NCI-H146 treated with DMSO at 0.1 percent for 48 hours (cell line): ENCODE data around the gene SNF8.

Experiments used
- DNase-seq: peaks from one replicate; lab custom pipeline; 2025; ENCODE audit not compliant: unreplicated experiment; lab: John Stamatoyannopoulos, UW

The SNF8 gene

DNA sequence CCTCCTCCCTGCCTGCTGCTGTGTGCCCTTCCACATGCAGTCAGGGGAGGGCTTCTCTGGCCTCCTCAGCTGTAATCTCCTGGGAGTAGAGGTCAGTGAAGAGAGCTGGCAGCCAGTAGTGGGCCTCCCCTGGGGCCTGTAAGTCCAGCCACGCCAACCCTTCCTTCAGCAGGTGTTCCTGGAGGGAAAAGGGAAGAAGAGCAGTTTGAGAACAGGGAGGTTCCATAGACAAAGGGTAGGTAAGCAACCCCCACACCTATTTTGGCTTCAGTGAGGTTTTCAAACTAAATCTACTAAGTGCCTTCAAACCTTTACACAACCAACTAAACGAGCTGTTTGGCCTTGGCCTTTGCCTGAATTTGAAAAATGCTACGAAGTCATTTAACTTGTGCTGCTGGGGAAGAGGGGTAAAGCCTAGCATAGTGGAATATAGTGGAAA is 14.2 kb downstream of the SNF8 start:
- DNase-seq: no peak

DNA sequence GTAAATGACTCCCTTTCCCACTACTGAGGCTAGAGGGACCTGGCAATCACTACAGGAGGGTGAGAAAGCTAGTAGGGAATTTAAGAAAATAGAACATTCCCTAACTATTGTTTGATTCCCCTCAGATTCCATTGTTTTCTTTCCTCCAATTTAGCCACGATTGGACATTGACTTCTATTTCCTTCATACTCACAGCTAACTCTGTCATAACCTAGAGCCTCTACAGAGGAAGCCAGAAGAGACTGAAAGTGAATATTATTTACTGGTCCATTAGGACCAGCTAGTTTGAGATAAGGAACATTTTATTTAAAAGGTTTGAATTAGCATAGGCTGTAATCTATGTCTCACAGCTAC is 14.9 kb downstream of the SNF8 start:
- no peak for DNase-seq

DNA sequence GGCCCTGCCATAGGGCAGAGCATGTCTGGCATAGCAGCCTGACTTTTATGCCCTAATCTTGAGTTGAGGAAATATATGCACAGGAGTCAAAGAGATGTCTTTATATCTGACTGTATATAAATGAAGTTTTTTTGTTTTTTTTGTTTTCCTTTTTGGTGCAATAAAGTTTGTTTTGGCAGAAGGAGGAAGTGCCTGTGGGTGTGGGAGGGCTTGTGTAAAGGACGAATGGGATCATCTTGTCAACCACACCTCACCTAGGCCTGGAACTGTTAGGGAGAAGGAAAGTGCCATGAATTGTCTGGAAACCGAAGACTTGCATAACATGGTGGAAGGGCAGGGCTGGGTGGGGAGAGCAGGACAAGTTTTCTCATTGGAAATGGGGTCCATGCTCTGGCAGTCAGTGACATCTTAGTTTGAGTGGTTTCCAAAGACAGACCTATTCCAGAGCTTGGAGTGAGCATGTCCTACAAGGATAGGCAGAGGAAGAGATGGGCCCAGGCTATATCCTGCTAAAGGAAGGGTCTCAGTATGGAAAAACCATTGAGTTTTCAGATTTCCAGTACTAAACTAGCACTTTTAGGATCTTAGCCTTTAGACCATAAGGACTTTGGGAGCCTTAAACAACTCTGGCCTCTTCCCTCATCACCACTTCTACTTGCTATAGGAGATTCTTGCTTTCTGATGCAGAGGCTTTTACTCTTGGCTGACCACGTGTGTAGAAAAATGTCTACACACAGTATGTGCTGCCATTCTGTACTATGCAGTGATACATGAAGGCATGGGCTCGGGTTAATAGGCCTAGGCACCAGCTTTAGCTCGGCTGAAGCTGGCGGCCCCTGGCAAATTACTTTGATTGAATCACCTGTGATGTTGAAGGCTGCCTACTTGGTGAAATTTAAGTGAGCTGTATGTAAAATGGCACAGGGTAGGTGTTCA is 15.5 kb downstream of the SNF8 start:
- no peak for DNase-seq

DNA sequence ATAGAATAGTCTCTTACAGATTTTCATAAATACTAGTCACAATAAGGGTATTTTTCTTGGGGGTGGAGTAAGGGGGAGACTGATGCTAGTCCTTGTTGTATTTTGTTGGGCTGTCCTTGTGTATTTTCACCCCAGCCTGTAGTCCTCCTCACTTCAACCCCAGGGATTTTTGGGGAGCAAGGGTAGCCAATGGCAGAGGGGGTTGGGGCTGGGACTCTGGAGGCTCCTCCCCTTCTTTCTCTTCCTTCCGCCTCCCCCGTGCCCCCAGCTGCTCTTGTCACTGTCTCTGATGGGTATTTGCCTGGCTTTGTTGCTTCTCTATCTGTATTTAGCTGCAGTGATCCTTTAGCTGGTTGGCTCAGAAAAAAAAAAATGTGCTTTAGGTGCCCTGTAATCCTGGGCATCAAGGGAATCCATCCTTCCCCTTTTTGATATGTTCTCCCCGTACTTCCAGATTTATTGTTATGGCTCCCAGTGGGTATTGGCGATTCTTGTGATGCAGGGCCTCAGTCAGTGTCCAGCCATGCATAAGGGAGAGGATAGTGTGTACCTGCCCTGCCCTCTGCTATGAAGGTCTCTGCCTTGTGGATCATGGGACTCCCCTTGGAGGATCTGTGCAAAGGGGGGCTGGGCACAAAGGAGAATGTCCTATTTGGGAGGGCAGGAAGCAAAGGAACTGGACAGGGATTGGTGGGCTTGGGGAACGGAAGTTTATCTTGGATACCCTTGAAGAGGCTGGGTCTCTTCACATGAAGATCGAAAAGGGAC is 16.5 kb downstream of the SNF8 start:
- no peak for DNase-seq

DNA sequence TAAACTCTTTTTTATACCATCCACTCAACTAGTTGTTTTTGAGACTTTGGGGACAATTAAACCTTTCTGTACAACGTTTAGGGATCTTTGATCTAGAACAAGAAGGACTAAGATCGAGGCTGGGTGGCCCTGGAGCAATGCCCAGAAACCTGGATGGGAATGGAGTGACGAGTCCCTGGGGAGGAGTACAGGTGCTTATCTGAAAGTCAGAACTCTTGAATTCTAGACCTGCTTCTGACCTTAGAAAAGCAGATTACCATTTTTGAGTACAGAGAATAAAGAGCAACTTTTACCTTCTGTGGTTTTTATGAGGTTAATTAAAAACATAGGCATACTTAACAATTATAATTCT is 18.7 kb downstream of the SNF8 start:
- DNase-seq: no peak

DNA sequence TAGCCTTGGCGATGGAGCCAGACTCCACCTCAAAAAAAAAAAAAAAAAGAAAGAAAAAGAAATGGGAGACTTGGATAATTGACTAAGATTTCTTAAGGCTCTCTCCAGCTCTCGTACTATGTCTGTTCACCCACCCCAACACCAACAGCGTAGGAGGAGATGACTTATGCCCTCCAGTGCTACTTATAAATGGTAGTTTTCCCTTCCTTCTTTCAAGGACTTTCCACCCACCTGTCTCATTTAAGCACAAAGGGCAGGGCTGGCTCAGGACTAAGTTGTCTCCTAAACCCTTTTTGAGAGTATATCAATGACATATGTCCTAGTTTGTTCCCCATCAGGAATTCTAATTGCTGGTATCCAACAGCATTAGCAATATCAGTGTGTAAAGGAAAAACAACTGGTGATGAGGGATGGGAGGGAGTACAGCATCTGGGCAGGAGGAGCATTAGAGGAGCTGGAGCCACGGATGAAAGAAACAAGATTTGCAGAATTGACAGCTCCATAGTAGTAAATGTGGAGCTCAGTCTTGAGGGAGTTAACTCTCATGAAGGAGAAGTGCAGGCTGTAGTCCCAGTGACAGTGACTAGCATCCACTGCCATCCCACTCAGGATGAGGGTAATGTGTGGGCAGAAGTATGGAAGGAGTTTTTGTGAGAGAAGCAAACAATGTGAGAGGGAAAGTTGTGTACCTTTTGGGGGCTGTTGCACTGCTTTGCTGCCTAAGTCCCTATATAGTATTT is 19.2 kb downstream of the SNF8 start:
- DNase-seq: no peak

DNA sequence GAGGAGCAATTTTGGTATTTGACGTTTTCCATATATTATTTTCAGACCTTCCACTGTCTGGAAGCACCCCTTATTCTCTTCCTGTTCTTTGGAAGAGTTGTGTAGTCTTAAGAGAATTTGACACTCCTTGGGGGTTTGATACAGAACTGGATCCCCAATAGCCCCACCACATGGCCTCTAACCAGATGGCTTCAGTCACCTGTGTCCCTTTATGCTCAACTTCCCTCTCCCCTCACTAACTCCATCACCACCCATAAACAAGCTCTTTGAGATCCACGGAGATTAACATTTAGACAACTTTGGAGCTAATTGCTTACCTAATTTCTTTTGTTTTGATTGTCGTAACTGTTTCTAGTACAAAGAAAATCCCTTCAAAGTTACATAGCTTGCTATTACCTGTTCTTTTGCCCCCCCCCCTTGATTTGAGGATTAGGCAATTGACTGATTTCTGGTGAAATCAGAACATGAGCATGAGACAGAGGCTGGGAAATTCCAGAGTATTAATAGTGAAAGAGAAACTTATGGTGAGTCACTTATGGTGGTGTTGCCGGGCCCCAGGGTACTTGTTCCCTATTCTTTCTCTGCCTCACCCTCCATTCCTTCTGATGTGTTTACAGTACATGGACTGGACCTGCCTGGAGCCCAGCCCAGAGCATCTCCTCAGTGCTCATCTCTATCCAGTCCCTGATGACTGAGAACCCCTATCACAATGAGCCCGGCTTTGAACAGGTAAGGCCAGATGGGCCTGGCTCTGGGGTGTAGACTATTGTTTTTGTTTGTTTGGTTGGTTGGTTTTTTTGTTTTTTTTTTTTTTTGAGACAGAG is 29.0 kb downstream of the SNF8 start:
- DNase-seq: no peak

DNA sequence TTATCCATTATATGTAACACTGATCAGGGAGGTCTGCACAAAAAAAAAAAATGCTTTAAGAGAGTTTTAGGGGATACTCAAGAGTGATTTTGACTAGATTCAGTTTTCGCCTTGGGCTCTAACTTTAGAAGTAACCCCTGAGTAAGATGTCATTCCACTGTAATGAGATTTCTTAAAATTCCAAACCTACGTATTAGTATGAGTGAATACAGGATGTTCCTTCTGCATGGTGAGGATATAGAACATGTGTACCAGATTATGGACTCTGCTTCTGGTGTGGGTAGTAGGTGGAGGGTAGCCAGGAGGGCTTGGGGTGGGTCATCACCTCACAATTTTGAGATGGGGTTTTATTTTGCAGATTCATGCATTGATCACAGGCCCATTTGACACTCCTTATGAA is 32.2 kb downstream of the SNF8 start:
- no peak for DNase-seq

DNA sequence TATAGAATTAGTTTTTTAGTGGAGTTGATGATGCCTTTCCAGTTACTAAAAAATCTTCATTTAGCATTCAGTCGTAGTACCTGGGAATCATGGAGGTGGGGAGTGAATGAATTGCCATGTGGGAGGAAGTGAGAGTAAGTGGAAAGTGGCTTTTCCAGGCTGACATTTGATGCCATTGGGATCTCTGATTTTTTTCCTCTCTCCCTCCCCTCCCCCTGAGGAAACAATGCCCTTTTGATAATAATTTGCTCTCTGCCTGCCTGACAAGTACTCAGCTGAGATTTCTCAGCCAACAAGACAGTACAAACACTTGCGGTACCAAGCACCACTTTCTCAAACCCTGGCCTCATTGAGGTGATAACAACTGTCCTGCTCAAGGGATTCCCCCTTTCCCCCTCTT is 34.3 kb downstream of the SNF8 start:
- no peak for DNase-seq

DNA sequence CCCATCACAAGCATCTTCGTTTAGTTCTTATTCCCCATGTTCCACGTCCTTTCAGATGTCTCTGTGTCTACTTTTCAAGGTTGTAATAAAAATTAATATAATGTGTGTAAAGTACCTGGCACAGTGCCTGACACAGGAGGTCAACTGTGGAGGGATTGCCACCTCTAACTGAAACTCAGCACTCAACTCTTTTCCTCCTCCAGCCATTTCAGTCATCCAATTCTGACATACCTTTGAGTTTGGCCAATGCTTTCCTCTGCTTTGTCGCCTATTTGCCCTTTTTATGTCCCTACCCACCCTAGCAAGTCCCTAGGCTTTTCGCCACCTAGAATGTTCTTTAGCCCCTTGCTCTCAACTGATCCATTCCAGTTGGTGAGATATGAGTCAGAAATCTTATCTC is 34.9 kb downstream of the SNF8 start:
- no peak for DNase-seq

DNA sequence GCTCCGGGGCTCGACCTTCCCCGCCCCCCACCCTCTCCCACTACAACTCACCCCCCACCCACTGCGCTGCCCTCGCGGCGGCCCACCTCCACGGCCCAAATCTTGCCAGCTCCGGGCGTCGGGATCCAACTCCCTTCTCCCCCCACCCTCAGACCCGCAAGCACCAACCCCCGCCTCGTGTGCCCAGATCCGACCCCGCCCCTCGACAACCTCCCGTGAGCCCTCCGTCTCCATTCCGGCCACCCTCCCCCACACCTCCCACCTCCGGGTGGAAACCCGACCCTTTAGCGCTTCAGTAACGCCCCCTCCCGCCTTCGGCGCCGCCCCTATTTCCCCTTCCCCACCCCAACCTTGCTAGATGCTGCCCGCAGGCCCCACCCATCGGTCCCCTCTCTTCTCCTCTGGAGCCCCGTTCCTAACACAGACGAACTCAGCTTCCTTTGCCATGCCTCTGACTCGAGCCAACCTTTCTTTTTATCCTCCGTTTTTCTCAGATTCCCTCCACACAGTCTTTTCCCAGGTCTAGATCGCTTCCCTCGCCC is 35.7 kb downstream of the SNF8 start:
- peak; percentile 61 for DNase-seq

DNA sequence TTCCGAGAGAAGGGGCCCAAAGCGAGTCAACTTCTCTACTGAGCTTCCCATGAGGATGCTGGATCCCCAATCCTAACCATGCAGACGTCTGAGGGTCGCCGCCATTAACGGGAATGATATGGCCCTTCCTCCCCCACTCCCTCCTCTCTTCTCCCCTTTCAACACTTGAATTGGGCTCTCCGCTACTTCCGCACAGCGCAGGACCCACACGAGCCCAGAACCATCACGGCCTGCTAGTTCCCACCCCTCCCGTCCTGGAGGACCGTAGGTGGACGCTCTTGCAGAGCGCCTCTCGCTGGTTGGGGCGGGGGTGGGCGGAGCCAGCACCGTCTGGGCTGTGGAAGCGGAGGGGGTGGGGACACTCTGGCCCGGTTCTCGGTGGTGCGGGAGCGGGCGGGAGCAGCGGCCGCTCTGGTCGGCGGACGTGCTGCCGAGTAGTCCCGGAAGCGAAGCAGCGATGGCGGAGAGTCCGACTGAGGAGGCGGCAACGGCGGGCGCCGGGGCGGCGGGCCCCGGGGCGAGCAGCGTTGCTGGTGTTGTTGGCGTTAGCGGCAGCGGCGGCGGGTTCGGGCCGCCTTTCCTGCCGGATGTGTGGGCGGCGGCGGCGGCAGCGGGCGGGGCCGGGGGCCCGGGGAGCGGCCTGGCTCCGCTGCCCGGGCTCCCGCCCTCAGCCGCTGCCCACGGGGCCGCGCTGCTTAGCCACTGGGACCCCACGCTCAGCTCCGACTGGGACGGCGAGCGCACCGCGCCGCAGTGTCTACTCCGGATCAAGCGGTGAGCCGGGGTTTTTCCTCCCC is 36.4 kb downstream of the SNF8 start, which contains the start of gene UBE2Z:
UBE2Z (plus strand) TSS at position 361 of the 797 bp plus-strand sequence; CDS start at position 458, 97 bp downstream.
- DNase-seq: peak; percentile 69

DNA sequence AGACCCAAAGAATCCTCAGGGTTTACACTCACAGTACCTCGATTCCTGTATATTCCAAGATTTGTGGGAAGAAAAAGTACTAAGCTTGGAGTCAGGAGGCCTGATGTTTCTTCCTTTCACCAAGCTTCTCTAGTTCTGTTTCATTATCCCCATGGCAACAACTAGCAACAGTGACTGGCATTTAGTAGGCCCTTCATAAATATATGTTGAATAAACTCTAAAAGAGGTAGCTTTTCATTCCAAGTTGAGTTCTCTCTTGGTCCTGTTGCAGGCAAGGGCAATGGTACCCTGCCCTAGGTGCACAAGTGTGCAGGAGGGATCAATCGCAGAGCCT is 37.0 kb downstream of the SNF8 start:
- DNase-seq: peak; percentile 42

DNA sequence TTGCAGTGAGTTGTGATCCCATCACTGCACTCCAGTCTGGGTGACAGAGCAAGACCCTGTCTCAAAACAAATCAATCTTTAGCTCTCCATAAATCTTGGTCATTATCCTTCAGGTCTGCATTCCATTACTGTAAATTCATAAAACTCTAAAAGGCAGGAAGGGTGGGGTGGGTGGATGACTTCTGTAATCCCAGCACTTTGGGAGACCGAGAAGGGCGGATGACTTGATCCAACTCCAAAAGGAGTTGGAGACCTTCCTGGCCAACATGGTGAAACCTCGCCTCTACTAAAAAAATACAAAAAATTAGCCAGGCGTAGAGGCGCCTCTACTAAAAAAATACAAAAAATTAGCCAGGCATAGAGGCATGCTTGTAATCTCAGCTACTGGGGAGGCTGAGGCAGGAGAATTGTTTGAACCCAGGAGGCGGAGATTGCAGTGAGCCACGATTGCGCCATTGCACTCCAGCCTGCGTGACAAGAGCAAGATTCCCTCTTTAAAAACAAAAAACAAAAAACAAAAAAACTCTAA is 38.6 kb downstream of the SNF8 start:
- no peak for DNase-seq

DNA sequence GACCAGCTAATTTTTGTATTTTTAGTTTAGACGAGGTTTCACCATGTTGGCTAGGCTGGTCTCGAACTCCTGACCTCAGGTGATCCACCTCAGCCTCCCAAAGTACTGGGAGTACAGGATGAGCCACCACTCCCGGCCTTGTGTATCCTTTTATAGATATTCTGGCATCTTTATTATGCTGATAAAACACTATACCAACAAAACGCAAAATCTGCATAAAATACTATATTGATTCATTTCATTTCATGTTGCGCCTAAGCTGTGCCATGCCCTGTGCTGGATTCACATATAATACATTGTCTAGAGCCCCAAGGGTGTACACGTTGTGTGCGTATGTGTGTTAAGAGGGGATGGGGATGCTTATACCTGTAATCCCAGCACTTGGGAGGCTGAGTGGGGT is 40.2 kb downstream of the SNF8 start:
- no peak for DNase-seq

DNA sequence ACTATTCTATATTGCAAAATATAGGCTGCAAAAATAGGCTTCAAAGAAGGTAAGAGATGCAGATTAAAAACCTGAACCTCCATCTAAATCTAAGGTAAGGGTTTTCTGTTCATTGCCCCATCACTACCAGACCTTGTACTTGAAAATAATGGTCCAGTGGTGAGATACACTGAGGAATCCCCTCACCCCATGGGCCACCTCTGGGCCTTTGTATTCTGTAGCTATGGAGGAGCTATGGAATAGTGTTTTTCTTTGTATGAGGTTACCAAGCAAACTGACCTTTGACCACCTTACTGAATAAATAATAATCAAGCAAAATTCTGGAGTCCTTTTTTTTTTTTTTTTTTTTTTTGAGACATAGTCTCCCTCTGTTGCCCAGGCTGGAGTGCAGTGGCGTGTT is 41.2 kb downstream of the SNF8 start:
- no peak for DNase-seq

DNA sequence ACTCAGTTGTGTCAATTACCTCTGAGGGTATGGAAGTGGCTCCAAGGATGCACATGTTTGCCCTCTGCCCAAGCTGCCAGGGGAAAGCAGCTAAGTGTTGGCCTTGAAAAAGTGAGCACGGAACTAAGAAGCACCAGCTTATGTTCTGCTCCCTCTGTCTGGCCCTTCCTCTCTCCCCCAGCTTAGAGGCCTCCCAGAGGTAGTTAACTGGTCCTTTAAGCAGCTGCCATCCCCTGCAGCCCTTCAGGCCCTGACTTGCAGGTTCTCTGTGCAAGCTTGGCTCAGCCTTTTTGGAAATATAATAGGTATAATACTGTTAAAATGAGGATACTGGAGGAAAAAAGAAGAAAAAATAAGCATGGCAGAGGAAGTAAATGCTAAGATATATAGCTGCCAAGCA is 43.4 kb downstream of the SNF8 start:
- no peak for DNase-seq

DNA sequence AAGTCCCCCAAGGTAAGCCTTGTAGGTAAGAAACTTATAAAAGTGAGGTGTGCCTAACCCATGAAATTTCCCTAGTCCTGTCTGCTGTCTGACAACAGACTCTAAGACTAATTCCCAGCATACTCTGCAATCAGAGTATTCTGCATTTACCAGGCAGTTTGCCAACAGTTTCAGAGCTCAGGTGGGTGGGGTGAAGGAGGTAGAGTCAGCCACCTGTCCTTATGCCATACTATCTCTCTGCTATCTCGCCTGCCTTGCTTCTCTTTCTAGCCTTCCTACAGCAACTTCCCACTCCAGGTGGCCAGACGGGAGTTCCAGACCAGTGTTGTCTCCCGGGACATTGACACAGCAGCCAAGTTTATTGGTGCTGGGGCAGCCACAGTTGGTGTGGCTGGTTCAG is 49.8 kb downstream of the SNF8 start:
- no peak for DNase-seq

DNA sequence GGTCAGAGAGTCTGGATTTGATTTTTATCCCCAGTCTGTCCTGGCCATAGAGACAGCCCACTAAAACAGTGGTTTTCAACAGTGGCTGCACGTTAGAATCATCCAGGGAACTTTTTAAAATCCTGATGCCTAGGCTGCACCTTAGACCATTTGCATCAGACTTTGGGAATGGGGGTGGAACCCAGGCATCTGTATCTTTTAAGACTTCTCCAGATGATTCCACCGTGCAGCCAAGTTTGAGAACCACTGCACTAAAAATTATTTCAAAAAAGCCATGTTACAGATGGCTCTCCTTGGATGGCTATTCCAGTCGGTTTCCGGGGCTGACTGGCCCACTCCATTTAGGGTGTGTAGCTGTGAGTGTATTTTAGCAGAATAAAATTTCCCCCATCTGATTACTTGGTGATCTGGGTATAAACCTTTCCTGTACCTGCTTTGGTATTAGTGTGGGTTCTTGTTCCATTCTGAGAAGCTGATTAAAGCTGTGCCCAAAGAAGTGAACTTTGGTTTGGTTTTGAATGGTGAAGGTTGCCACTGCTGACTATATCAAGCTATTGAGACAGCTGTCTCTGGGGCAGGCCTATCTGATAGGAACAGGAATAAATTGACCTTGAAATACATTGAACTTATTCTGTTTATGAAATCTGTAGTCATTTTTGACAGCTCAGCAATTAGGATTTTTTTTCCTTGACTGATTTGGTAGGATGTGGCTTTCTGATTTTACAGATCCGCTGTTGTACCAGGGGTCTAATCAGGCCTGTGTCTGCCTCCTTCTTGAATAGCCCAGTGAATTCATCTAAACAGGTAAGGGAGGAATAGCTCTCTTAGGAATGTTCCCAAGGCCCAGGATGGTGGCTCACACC is 50.8 kb downstream of the SNF8 start:
- DNase-seq: no peak
